ENCODE data around the gene PLPP7.
"Not testable (repeated sequence)": the region's sequence is repeated elsewhere in the genome, so short reads cannot be mapped to it uniquely, and the experiment has no call there.

The PLPP7 gene

DNA sequence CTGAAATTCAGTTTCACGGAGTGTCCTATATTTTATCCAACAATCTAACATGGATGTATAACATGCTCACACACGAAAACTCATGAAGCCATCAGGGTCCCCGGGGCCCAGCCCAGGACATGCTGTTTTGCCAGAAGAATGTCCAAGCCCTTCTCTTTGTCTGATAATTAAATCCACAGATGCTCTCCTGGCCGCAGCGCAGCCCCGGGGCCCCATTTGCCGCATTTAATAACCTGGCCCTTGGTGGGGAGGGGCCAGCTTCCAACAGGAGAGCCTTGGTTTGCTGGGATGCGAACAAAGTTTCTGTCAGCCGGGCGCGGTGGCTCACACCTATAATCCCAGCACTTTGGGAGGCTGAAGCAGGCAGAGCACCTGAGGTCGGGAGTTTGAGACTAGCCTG lies 30.0 kb downstream of the PLPP7 start:
- TF ChIP-seq, protein P1, sequence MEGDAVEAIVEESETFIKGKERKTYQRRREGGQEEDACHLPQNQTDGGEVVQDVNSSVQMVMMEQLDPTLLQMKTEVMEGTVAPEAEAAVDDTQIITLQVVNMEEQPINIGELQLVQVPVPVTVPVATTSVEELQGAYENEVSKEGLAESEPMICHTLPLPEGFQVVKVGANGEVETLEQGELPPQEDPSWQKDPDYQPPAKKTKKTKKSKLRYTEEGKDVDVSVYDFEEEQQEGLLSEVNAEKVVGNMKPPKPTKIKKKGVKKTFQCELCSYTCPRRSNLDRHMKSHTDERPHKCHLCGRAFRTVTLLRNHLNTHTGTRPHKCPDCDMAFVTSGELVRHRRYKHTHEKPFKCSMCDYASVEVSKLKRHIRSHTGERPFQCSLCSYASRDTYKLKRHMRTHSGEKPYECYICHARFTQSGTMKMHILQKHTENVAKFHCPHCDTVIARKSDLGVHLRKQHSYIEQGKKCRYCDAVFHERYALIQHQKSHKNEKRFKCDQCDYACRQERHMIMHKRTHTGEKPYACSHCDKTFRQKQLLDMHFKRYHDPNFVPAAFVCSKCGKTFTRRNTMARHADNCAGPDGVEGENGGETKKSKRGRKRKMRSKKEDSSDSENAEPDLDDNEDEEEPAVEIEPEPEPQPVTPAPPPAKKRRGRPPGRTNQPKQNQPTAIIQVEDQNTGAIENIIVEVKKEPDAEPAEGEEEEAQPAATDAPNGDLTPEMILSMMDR (IDR thresholded peaks at IDR 0.05; ENCODE audit: borderline replicate concordance, insufficient read depth, low read depth, low read length) = no peak
- H3K4me3 ChIP-seq (ENCODE audit: low read depth, low read length) = no peak overlapping the region

DNA sequence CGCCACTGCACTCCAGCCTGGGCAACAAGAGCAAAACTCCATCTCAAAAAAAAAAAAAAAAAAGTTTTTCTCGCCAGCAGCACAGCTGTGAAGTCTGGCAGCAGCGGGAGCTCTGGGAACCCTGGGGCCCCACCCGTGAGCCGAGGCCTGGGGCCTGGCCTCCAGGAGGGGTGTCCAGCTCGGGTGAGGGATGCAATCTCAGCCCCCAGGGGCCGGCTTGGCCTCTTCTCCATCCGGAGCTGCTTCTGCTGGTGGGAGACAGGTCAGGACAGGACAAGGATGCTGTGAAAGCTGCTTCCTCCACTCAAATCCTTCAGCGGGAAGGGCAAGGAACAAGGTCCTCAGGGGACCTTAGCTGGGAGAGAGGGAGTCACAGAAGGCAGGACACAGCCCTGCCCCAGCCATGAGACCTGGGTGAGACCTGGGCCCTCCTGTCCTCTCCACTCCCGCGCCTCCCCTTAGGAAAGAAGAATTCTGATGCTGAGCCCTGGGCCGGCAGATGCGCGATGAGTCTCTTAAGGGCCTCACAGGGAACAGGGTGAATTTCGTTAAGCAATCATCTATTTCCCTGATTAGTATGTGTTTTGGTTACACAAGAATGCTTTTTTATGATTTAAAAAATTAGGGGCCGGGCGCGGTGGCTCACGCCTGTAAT lies 30.6 kb downstream of the PLPP7 start:
- TF ChIP-seq, protein P1 (IDR thresholded peaks at IDR 0.05; ENCODE audit: borderline replicate concordance, insufficient read depth, low read depth, low read length) = no peak
- H3K4me3 ChIP-seq (ENCODE audit: low read depth, low read length) = no peak overlapping the region

DNA sequence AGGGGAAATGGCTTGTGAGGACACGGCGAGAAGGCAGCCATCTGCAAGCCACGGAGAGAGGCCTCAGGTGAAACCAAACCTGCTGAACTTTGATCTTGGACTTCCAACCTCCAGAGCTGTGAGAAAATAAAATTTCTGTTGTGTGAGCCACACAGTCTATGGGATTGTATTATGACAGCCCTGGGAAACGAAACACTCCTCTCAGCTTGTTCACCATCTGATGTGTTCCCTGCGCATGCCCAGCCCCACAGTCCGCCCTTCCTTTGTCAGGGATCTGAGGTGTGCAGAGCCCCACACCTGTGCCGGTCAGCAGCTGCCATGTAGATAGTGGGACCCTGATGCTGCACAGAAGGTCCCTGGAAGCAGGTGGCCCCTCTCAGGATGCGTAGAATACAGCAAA lies 34.1 kb downstream of the PLPP7 start:
- TF ChIP-seq, protein P1 (IDR thresholded peaks at IDR 0.05; ENCODE audit: borderline replicate concordance, insufficient read depth, low read depth, low read length) = no peak
- no peak overlapping the region for H3K4me3 ChIP-seq (ENCODE audit: low read depth, low read length)

DNA sequence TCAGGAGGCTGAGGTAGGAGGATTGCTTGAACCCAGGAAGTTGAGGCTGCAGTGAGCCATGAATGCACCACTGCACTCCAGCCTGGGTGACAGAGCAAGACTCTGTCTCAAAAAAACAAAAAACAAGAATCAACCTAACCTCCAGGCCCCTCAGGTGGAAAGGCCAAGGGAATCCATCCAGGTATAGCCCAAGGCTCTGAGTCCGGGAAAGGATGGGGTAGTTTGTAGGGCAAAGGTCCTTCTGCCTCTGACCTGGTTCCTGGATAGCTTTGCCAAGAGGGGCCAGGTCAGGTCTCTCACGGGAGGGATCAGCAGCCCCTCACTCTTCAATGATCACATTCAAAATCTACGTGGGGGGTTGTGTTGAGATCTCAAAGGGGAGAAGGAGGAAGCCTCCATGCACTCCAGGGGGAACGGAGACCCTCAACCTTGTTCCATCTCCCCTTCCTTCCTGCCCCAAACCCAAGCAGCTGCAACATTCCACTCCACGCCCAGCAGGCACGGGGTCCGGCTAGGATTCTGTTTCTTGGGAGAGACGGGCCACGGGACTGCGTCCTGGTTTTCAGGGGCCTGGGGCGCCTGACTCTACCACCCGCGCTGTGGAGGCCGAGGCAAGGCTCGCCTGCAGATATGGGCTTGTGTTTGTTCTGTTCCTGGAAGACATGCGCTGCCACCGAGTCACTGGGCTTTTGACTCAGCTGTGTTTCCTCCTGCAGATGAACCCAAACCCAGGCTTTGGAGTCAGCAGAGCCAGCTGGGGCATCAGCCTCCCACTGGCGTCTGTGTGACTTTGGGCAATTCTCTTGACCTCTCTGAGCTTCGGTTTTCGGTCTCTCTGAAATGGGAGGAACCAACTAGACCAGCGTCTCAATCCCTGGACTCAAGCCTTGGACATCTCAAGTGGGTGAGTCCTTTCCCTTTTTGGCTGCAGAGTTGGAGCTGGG lies 35.5 kb downstream of the PLPP7 start:
- H3K4me3 ChIP-seq (ENCODE audit: low read depth, low read length) = no peak overlapping the region
- TF ChIP-seq, protein P1 (IDR thresholded peaks at IDR 0.05; ENCODE audit: borderline replicate concordance, insufficient read depth, low read depth, low read length) = no peak

DNA sequence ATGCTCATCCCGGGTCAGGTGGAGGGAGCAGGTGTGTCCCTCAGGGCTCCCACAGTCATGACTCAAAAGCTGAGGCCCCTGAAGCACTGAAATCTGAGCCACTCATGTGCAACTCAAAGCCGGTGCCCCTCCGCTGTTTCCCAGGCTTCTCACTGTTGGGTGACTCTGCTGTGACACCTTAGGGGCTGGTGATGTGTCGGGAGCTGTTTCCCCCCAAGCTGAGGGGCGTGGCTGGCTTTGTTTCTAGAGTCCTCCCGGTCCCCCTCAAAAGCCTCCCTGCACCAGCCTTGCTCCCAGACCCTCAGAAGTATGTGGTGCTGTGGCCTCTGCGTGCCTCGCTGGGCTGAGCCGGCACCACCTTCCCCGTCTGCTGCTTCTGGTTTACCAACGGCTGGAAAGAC lies 39.7 kb downstream of the PLPP7 start:
- H3K4me3 ChIP-seq (ENCODE audit: low read depth, low read length) = no peak overlapping the region
- TF ChIP-seq, protein P1 (IDR thresholded peaks at IDR 0.05; ENCODE audit: borderline replicate concordance, insufficient read depth, low read depth, low read length) = no peak

DNA sequence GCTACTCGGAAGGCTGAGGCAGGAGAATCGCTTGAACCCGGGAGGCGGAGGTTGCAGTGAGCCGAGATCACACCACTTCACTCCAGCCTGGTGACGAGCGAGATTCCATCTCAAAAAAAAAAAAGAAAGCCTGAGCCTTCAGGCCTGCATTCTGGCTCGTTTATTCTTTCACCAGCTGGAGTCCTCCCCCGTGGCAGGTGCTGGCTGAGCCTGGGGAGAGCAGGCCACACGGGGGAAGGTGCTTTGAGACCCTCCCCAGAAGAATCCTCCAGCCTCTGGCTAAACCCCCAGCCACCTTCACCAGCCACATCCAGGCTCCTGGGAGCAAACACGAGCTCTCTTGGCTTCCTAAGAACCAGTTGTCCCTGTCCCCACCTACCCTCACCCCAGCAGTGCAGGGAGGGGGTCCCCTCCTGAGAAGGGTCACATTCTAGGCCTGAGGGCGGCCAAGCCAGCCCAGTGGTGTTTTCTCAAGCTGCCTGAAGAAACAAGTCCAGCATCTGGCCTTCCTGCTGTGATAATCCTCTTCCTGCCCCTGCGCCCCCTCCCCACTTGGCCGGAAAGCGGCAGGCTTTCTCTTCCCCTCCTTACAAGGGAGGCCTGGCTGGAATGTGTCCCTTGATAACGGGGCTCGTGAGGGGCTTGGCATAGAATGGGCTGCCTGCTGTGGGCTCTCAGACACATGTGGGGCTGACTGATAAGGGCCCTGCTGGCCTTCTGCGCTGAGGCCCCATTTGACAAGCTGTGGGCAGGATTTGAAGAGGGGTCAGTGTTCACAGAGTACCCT lies 41.5 kb downstream of the PLPP7 start:
- TF ChIP-seq, protein P1 (IDR thresholded peaks at IDR 0.05; ENCODE audit: borderline replicate concordance, insufficient read depth, low read depth, low read length) = no peak
- H3K4me3 ChIP-seq (ENCODE audit: low read depth, low read length) = no peak overlapping the region

DNA sequence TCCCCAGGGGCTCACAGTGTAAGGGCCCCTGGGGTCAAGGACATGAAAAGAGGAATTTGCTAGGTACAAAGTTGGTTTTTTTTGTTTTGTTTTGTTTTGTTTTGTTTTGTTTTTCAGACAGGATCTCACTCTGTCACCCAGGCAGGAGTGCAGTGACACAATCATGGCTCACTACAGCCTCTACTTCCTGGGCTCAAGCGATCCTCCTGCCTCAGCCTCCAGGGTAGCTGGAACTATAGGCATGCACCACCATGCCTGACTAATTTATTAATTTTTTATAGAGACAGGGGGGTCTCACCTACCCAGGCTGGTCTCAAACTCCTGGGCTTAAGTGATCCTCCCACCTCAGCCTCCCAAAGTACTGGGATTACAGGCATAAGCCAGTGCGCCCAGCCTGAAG lies 42.5 kb downstream of the PLPP7 start:
- H3K4me3 ChIP-seq (ENCODE audit: low read depth, low read length) = not testable (repeated sequence)

Measured in GM12875 (cell line).